K562 (cell line): ENCODE results near the gene TESK2. TPM values are rescaled to one million over a fixed set of nuclear protein-coding genes. Genes with fewer than 3 reads are reported as not detected.

Source experiments
- AFF1 ChIP-seq, 2 experiments: fragments of 450-650 bp; IDR thresholded peaks; 2 replicates each; pipeline ENCODE4 v1.6.1; 2018; ENCODE audit warnings: mild to moderate bottlenecking in 2 of 2, low read depth in 1 of 2; ENCODE audit not compliant: partially characterized antibody in 2 of 2
- FOXK1 ChIP-seq: sonication (generic); formaldehyde crosslinking; IDR thresholded peaks from 2 replicates; pipeline ENCODE4 v1.8.0; 2022; ENCODE audit warnings: missing genetic modification reagents, mild to moderate bottlenecking, borderline replicate concordance
- L3MBTL2 ChIP-seq: fragments of 450-650 bp; IDR thresholded peaks from 2 replicates; pipeline ENCODE4 v1.6.1; 2016; ENCODE audit warnings: mild to moderate bottlenecking, moderate library complexity
- MAFK ChIP-seq: IDR thresholded peaks from 2 replicates; pipeline ENCODE4 v1.6.1; 2011; ENCODE audit warnings: low read length, improper control_type of control experiment
- PTRF ChIP-seq: fragments of 450-650 bp; IDR thresholded peaks from 2 replicates; pipeline ENCODE4 v1.6.1; 2016; ENCODE audit warnings: mild to moderate bottlenecking, missing genetic modification characterization, missing compliant biosample characterization
- RFX5 ChIP-seq: IDR thresholded peaks from 2 replicates; pipeline ENCODE4 v1.6.1; 2011; ENCODE audit warnings: low read depth, mild to moderate bottlenecking, improper control_type of control experiment, low read length
- STAG1 ChIP-seq: sonication (generic); formaldehyde crosslinking; IDR thresholded peaks from 2 replicates; pipeline ENCODE4 v1.5.0; 2020; ENCODE audit warnings: missing genetic modification reagents, borderline replicate concordance
- UBTF ChIP-seq, 2 experiments: IDR thresholded peaks; 2 replicates each; pipeline ENCODE4 v1.6.1; 2012; ENCODE audit warnings: improper control_type of control experiment in 2 of 2, low read depth in 2 of 2, low read length in 2 of 2, borderline replicate concordance in 1 of 2
- ZBTB17 ChIP-seq: fragments of 450-650 bp; formaldehyde crosslinking; IDR thresholded peaks from 2 replicates; pipeline ENCODE4 v1.4.0; 2020; ENCODE audit warnings: mild to moderate bottlenecking
- ZNF253 ChIP-seq: fragments of 250-450 bp; sonication (Bioruptor Pico); conservative IDR thresholded peaks from 2 replicates; pipeline ENCODE4 v1.6.1; 2021; ENCODE audit warnings: mild to moderate bottlenecking
- ZNF318 ChIP-seq, 2 experiments: fragments of 450-650 bp; IDR thresholded peaks; 2 replicates each; pipeline ENCODE4 v1.6.1; 2016; ENCODE audit warnings: mild to moderate bottlenecking in 2 of 2, borderline replicate concordance in 1 of 2, low read depth in 1 of 2, moderate library complexity in 1 of 2
- polyA plus RNA-seq, 8 experiments: library from polyadenylated mRNA; depleted of rRNA in 4 of 8; stranded (reverse) in 5 of 8; unstranded in 3 of 8; fragments of >200 nt; fragmentation: Nextera tagmentation in 2 of 8; fragmentation: Illumina TruSeq in 1 of 8; extraction: Ambion mirVana in 2 of 8; extraction: Trizol in 1 of 8; gene quantifications; 2 replicates each; pipeline versions ENCODE4 v1.2.1 to v1.2.3, GENCODE V29; 2011 to 2014; ENCODE audit warnings: inconsistent platforms in 1 of 8, missing spikeins in 1 of 8
- total RNA-seq, 7 experiments: library from RNA; depleted of rRNA in 6 of 7; stranded (reverse); fragments of >200 nt in 6 of 7; fragmentation: Illumina TruSeq in 2 of 7; extraction: Trizol in 2 of 7; gene quantifications; 2 replicates each; pipeline versions ENCODE4 v1.2.1 to v1.2.3, GENCODE V29; 2011 to 2021; ENCODE audit warnings: low replicate concordance in 1 of 7

Gene TESK2
- total and polyA plus RNA-seq, 9 of the 15 experiments (the other 6 are each of a cell fraction or from before 2014, with no cell fraction given), result 1.6 to 5.3 (median 3.7) TPM

- TF ChIP-seq ZNF318 (IDR thresholded peaks at IDR 0.05; ENCODE audit: borderline replicate concordance in 1 of 2, low read depth in 1 of 2), result 0 out of 4 replicates have a peak, but pooled peaks of 1 of the 2 experiments have one; percentile 27
- TF ChIP-seq AFF1 (IDR thresholded peaks at IDR 0.05; ENCODE audit: low read depth in 1 of 2, partially characterized antibody in 2 of 2), result no peak
- no peak for TF ChIP-seq MAFK
- no peak for TF ChIP-seq STAG1 (CRISPR knock-in tag)
- no peak for TF ChIP-seq PTRF (tag)
- TF ChIP-seq RFX5, result no peak
- TF ChIP-seq ZNF253 (CRISPR knock-in tag), result no peak
- TF ChIP-seq FOXK1 (CRISPR knock-in tag), result 0 out of 2 replicates have a peak, but pooled peaks have one; percentile 41
- 0 out of 4 replicates have a peak, but pooled peaks of 1 of the 2 experiments have one; percentile 54 for TF ChIP-seq UBTF (IDR thresholded peaks at IDR 0.05; ENCODE audit: borderline replicate concordance in 1 of 2, low read depth in 2 of 2, low read length in 2 of 2)
- TF ChIP-seq ZBTB17, result no peak
- TF ChIP-seq L3MBTL2, result no peak
These were observed 31.6 kb upstream of the TESK2 start (continued) for GRCh38 chr1:45522324-45523104.
